ENCODE data around the gene ABHD14A.
"Not testable (repeated sequence)": the region's sequence is repeated elsewhere in the genome, so short reads cannot be mapped to it uniquely, and the experiment has no call there.

The ABHD14A gene

GRCh38 chr3:51974963-51975851 lies at the start of gene ABHD14A:
TSS of gene ABHD14A (plus strand) at chr3:51975064. CDS start at chr3:51975136, 72 bp downstream.
- no peak for TF ChIP-seq CTCF (IDR thresholded peaks at IDR 0.05; ENCODE audit: poor library complexity, severe bottlenecking)
- no peaks in the 10 kb centered on the region for H3K27me3 ChIP-seq (ENCODE audit: insufficient read depth, poor library complexity, severe bottlenecking)
- peak within 1 kb of the TSS; percentile 49 for H3K4me3 ChIP-seq (ENCODE audit: severe bottlenecking)
- peak; percentile 72 for ATAC-seq (ENCODE audit: low read depth)
- no peaks in the 10 kb centered on the region for H3K9me3 ChIP-seq (ENCODE audit: severe bottlenecking)
- no peaks in the 10 kb centered on the region for H3K36me3 ChIP-seq (ENCODE audit: low read depth)
- peaks cover 16% of the 10 kb centered on the region for H3K4me1 ChIP-seq (ENCODE audit: insufficient read depth, poor library complexity, severe bottlenecking)
- peak within 1 kb of the TSS; percentile 70 for H3K27ac ChIP-seq (ENCODE audit: poor library complexity, severe bottlenecking)
- DNase-seq (ENCODE audit: low spot score), result no peak

GRCh38 chr3:51927061-51927977 lies 47.5 kb upstream of the ABHD14A start:
- no peaks in the 10 kb centered on the region for H3K4me1 ChIP-seq (ENCODE audit: insufficient read depth, poor library complexity, severe bottlenecking)
- no peaks in the 10 kb centered on the region for H3K27me3 ChIP-seq (ENCODE audit: insufficient read depth, poor library complexity, severe bottlenecking)
- no peak for TF ChIP-seq CTCF (IDR thresholded peaks at IDR 0.05; ENCODE audit: poor library complexity, severe bottlenecking)
- H3K36me3 ChIP-seq (ENCODE audit: low read depth), result no peaks in the 10 kb centered on the region
- no peak overlapping the region for H3K27ac ChIP-seq (ENCODE audit: poor library complexity, severe bottlenecking)
- ATAC-seq (ENCODE audit: low read depth), result no peak
- no peak overlapping the region for H3K4me3 ChIP-seq (ENCODE audit: severe bottlenecking)
- no peak for DNase-seq (ENCODE audit: low spot score)
- H3K9me3 ChIP-seq (ENCODE audit: severe bottlenecking), result no peaks in the 10 kb centered on the region

GRCh38 chr3:51928438-51928837 lies 46.4 kb upstream of the ABHD14A start:
- Histone ChIP-seq H3K27me3 (ENCODE audit: insufficient read depth, poor library complexity, severe bottlenecking) (no peaks in the 10 kb centered on the region), H3K27ac (ENCODE audit: poor library complexity, severe bottlenecking) (no peak overlapping the region), H3K9me3 (ENCODE audit: severe bottlenecking) (no peaks in the 10 kb centered on the region), H3K4me3 (ENCODE audit: severe bottlenecking) (no peak overlapping the region), H3K36me3 (ENCODE audit: low read depth) (no peaks in the 10 kb centered on the region), H3K4me1 (ENCODE audit: insufficient read depth, poor library complexity, severe bottlenecking) (no peaks in the 10 kb centered on the region)
- no peak for TF ChIP-seq CTCF (IDR thresholded peaks at IDR 0.05; ENCODE audit: poor library complexity, severe bottlenecking)
- DNase-seq (ENCODE audit: low spot score), result no peak
- ATAC-seq (ENCODE audit: low read depth), result no peak

- not testable (repeated sequence) for ATAC-seq (ENCODE audit: low read depth); DNase-seq (ENCODE audit: low spot score); H3K27me3 ChIP-seq (ENCODE audit: insufficient read depth, poor library complexity, severe bottlenecking); H3K4me1 ChIP-seq (ENCODE audit: insufficient read depth, poor library complexity, severe bottlenecking); H3K4me3 ChIP-seq (ENCODE audit: severe bottlenecking); H3K9me3 ChIP-seq (ENCODE audit: severe bottlenecking); H3K36me3 ChIP-seq (ENCODE audit: low read depth); H3K27ac ChIP-seq (ENCODE audit: poor library complexity, severe bottlenecking)
Observed at GRCh38 chr3:51928981-51929380, 45.9 kb upstream of the ABHD14A start.

- TF ChIP-seq CTCF (IDR thresholded peaks at IDR 0.05; ENCODE audit: poor library complexity, severe bottlenecking), result no peak
- H3K27ac ChIP-seq (ENCODE audit: poor library complexity, severe bottlenecking), result no peak overlapping the region
- DNase-seq (ENCODE audit: low spot score) (no peak), ATAC-seq (ENCODE audit: low read depth) (peak; percentile 43; the same call in 1 of the 3 replicates)
- H3K4me3 ChIP-seq (ENCODE audit: severe bottlenecking), result no peak overlapping the region
- H3K9me3 ChIP-seq (ENCODE audit: severe bottlenecking), result no peaks in the 10 kb centered on the region
- H3K4me1 ChIP-seq (ENCODE audit: insufficient read depth, poor library complexity, severe bottlenecking), result no peaks in the 10 kb centered on the region
- H3K27me3 ChIP-seq (ENCODE audit: insufficient read depth, poor library complexity, severe bottlenecking), result no peaks in the 10 kb centered on the region
- H3K36me3 ChIP-seq (ENCODE audit: low read depth), result peaks cover 3% of the 10 kb centered on the region
Observed at GRCh38 chr3:51929420-51930003, 45.4 kb upstream of the ABHD14A start.
